KOPT-K1 (cell line): Measurements from ENCODE around the gene STK39.

Source experiments
- H3K27ac ChIP-seq: fragments of 200-600 bp; sonication (generic); 2 replicates; pipeline ENCODE4 v1.5.1; 2016; ENCODE audit warnings: antibody characterized with exemption, mild to moderate bottlenecking, low read depth, low read length; ENCODE audit not compliant: poor library complexity, severe bottlenecking
- H3K36me3 ChIP-seq: fragments of 200-600 bp; sonication (generic); 2 replicates; pipeline ENCODE4 v1.5.1; 2017; ENCODE audit warnings: antibody characterized with exemption, mild to moderate bottlenecking, low read length, moderate library complexity; ENCODE audit not compliant: insufficient read depth
- H3K9me3 ChIP-seq: fragments of 200-600 bp; sonication (generic); 2 replicates; pipeline ENCODE4 v1.5.1; 2017; ENCODE audit warnings: antibody characterized with exemption, low read length, mild to moderate bottlenecking; ENCODE audit not compliant: insufficient read depth, poor library complexity, severe bottlenecking

The STK39 gene

DNA sequence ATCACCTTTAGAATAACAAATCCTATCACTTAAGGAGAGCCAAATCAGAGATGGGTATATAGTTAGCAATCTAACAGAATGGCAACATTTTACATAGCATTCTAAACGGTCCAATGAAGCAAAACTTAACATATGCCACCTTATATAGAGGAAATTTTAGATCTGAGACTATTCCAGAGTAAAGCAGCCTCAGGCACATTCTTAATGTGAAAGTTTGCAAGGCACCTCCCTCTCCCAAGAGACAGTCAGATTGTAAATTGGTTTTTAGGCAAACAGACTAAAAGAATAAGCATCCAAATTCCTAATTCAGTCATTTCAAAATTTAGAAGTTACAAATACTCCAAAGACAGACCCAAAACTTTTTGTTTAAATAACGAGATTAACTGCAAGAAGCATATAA, 292.9 kb downstream of the STK39 start:
- H3K36me3 ChIP-seq: no peaks in the 10 kb centered on the region; the same call in 1 of the 2 replicates
- H3K27ac ChIP-seq: no peak overlapping the region
- no peaks in the 10 kb centered on the region for H3K9me3 ChIP-seq

GRCh38 chr2:167953776-167954175, 293.6 kb downstream of the STK39 start:
- Histone ChIP-seq H3K9me3 (no peaks in the 10 kb centered on the region), H3K27ac (no peak overlapping the region), H3K36me3 (no peaks in the 10 kb centered on the region; the same call in 1 of the 2 replicates)

- Histone ChIP-seq H3K27ac (no peak overlapping the region), H3K36me3 (no peaks in the 10 kb centered on the region; the same call in 1 of the 2 replicates), H3K9me3 (no peaks in the 10 kb centered on the region)
Observed at GRCh38 chr2:167950571-167950970, 296.8 kb downstream of the STK39 start.

DNA sequence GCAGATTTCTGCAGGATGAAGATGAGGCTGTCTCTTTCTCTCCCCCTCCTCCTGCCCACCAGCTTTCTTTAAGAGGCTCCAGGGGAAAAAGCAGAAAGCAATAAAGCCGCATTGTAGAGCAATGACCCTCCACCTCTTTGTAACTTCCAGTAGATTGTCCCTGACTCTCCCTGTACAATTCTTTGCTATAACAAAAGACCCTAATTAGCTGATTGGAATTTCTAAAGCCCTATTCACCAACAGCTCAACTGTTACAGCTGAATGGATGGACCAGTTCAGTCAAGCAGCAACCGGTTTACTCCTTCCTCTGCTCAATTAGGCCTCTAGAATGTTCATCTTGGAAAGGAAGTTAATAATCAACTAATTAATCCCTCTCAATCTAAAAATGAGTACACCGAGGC, 301.0 kb downstream of the STK39 start:
- no peaks in the 10 kb centered on the region for H3K36me3 ChIP-seq
- H3K9me3 ChIP-seq: no peaks in the 10 kb centered on the region
- no peak overlapping the region for H3K27ac ChIP-seq

DNA sequence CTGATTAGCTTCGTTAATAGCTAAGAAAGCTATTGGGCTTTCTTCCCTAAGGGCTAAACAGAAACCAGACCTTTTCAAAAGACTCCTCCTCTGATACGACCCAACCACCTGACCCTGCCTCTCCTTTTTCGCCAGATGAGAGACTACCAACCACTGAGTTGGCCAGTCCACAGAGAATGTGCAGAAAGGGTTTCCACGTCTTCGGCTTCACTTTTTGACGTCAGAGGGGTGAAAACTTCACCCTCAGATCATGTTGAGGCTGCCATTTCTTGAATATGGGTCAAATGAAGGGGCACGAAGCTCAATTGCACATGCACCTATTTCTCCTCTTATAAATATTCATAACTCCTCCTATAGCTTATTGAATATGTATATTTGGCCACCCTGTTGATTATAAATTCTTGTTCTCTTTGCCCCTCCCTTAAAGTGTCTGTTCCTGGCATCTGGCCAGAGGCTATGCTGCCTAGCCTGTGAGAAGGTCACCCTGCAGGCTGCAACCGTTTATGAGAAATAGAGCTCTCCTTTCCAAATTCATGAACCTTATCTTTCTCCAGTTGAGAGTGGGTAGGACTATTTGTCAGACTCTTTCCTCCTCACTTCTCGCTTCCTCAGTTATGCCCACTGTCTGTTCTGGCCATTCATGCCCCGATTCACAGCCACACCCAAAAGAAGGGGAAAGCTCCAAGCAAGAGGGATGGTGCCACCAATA, 301.6 kb downstream of the STK39 start:
- Histone ChIP-seq H3K27ac (no peak overlapping the region), H3K36me3 (no peaks in the 10 kb centered on the region), H3K9me3 (no peaks in the 10 kb centered on the region)

GRCh38 chr2:167944825-167945659, 302.4 kb downstream of the STK39 start:
- Histone ChIP-seq H3K9me3 (no peaks in the 10 kb centered on the region), H3K27ac (no peak overlapping the region), H3K36me3 (no peaks in the 10 kb centered on the region)

- Histone ChIP-seq H3K27ac (no peak overlapping the region), H3K9me3 (no peaks in the 10 kb centered on the region), H3K36me3 (no peaks in the 10 kb centered on the region)
Observed at GRCh38 chr2:167943897-167944296, 303.5 kb downstream of the STK39 start.

DNA sequence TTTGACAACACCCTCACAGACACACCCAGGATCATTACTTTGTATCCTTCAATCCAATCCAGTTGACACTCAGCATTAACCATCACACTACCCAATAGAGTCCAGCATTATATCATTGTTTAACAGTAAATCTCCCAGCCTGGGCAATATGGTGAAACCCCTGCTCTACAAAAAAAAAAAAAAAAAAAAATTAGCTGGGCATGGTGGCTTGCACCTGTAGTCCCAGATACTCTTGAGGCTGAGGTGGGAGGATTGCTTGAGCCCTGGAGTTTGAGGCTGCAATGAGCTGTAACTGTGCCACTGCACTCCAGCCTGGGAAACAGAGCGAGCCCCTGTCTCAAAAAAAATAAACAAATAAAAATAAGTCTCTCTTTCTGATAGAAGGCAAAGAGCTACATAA, 304.0 kb downstream of the STK39 start:
- Histone ChIP-seq H3K36me3 (no peaks in the 10 kb centered on the region), H3K27ac (no peak overlapping the region), H3K9me3 (no peaks in the 10 kb centered on the region)

GRCh38 chr2:167942366-167943081, 304.9 kb downstream of the STK39 start:
- Histone ChIP-seq H3K27ac (no peak overlapping the region), H3K36me3 (no peaks in the 10 kb centered on the region), H3K9me3 (no peaks in the 10 kb centered on the region)

DNA sequence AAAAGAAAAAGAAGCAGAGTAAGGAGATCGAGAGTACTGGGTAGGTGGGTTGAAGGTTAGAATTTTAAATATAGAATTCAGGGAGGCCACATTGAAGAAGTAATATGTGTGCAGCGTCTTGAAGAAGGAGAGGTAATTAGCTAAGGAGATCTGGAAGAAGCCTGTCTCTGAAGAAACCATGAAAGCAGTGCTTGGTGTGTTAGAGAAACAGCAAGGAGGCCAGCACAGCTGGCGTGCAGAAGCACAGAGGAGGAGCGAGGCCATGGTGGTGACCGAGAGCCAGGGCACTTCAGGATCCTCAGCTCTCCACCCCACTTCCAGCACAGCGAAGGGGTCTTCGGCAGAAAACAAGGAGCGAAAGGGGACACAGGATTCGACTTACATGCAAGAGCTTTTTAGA, 305.8 kb downstream of the STK39 start:
- H3K27ac ChIP-seq: no peak overlapping the region
- H3K9me3 ChIP-seq: no peaks in the 10 kb centered on the region
- H3K36me3 ChIP-seq: no peaks in the 10 kb centered on the region

DNA sequence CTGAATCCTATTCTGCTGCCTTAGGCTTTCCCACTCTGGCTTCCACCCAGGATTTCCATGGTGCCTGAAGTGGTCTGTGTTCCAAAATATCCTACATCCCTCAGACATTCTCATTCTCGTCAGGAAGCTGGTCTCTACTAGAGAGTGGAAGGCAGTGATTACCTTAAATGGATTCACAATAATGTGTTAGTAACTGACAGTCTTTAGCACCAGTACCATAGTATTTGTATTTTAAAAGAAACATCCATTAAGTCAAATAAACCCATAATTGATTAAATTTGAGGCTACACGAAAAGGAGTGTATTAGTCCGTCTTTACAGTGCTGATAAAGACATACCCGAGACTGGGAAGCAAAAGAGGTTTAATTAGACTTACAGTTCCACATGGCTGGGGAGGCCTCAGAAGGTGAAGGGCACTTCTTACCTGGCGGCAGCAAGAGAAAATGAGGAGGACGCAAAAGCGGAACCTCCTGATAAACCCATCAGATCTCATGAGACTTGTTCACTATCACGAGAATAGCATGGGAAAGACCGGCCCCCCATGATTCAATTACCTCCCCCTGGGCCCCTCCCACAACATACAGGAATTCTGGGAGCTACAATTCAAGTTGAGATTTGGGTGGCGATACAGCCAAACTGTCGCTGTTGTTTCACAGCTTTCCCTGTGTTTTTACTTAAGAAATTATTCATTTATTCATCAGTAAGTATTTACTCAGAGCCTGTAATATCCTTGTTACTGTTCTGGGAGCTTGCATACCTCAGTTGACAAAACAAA, 306.5 kb downstream of the STK39 start:
- Histone ChIP-seq H3K9me3 (no peaks in the 10 kb centered on the region), H3K36me3 (no peaks in the 10 kb centered on the region), H3K27ac (no peak overlapping the region)

GRCh38 chr2:167940346-167940725, 307.1 kb downstream of the STK39 start:
- Histone ChIP-seq H3K27ac (no peak overlapping the region), H3K36me3 (no peaks in the 10 kb centered on the region), H3K9me3 (no peaks in the 10 kb centered on the region)

DNA sequence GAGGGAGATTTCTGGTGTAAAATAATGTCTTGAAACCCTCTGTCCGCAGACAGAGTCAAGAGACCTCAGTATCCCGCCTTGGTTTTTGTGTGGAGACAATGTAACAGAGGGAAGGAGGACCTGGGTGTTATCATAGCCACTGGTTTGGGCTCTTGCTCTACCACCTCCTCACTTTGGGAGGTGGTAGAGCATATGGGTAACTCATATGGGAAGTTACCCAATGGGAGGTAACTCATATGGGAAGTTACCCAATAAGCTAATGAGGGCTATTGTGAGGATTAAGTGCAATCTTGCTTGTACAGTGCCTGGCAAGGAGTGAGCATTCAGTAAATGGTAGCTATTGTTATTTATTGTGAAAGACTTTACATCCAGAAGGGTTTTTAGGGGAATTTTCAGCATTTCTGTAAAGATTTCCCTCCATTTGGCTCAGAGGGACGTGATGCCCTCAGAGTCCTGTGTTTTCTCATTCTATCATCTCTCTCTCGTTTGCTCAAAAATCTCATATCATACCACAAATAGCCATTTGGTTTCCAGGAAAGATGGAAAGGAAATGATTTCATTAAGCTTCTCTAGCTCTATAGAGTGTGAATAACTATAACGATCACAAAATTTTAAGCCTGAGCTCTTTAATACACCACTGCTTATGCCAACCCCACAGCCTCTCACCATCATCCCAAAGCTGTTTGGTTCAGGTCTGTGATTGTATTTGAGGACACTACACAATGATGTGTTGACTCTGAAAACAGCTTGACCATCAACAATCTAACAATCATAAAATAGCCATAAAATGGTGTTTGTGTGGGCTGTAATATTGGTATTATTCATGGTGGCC, 307.7 kb downstream of the STK39 start:
- no peaks in the 10 kb centered on the region for H3K9me3 ChIP-seq
- H3K36me3 ChIP-seq: no peaks in the 10 kb centered on the region
- H3K27ac ChIP-seq: no peak overlapping the region

GRCh38 chr2:167937403-167937802, 310.0 kb downstream of the STK39 start:
- no peak overlapping the region for H3K27ac ChIP-seq
- H3K9me3 ChIP-seq: no peaks in the 10 kb centered on the region
- no peaks in the 10 kb centered on the region for H3K36me3 ChIP-seq
